Skeletal muscle cell (primary cell): ENCODE results near the gene SHISA9.

Source experiments
- DNase-seq: peaks from one replicate; pipeline ENCODE4 v3.0.0-alpha.2; 2010; ENCODE audit warnings: low read depth
- H3K4me3 ChIP-seq: 2 replicates; pipeline ENCODE4 v1.5.1; 2011; ENCODE audit warnings: low read depth, mild to moderate bottlenecking, control low read depth, low read length, moderate library complexity

Gene SHISA9

GRCh38 chr16:12936391-12936790, 35.0 kb downstream of the SHISA9 start:
- DNase-seq, result no peak
- no peak overlapping the region for H3K4me3 ChIP-seq

GRCh38 chr16:12941896-12942295, 40.5 kb downstream of the SHISA9 start:
- DNase-seq, result no peak

GRCh38 chr16:12942861-12943260, 41.5 kb downstream of the SHISA9 start:
- DNase-seq, result no peak
- H3K4me3 ChIP-seq, result no peak overlapping the region

More at GRCh38 chr16:12941896-12942295, 40.5 kb downstream of the SHISA9 start:
- H3K4me3 ChIP-seq, result no peak overlapping the region

- H3K4me3 ChIP-seq, result no peak overlapping the region
- no peak for DNase-seq
Measured at GRCh38 chr16:12944300-12944699, 42.9 kb downstream of the SHISA9 start.

GRCh38 chr16:12951392-12951791, 50.0 kb downstream of the SHISA9 start:
- H3K4me3 ChIP-seq, result no peak overlapping the region
- no peak for DNase-seq

GRCh38 chr16:12951976-12952375, 50.6 kb downstream of the SHISA9 start:
- DNase-seq, result no peak
- H3K4me3 ChIP-seq, result no peak overlapping the region

GRCh38 chr16:12958366-12958765, 57.0 kb downstream of the SHISA9 start:
- no peak overlapping the region for H3K4me3 ChIP-seq

GRCh38 chr16:12959072-12959471, 57.7 kb downstream of the SHISA9 start:
- no peak for DNase-seq
- H3K4me3 ChIP-seq, result no peak overlapping the region

More at GRCh38 chr16:12958366-12958765, 57.0 kb downstream of the SHISA9 start:
- DNase-seq, result no peak

GRCh38 chr16:12961626-12962025, 60.2 kb downstream of the SHISA9 start:
- H3K4me3 ChIP-seq, result no peak overlapping the region
- no peak for DNase-seq

GRCh38 chr16:12964461-12964860, 63.1 kb downstream of the SHISA9 start:
- DNase-seq, result no peak
- H3K4me3 ChIP-seq, result no peak overlapping the region

- no peak for DNase-seq
- H3K4me3 ChIP-seq, result no peak overlapping the region
Measured at GRCh38 chr16:12965274-12965804, 63.9 kb downstream of the SHISA9 start.

GRCh38 chr16:12971241-12971640, 69.8 kb downstream of the SHISA9 start:
- DNase-seq, result peak; percentile 71
- H3K4me3 ChIP-seq, result no peak overlapping the region

- no peak for DNase-seq
- H3K4me3 ChIP-seq, result no peak overlapping the region
Measured at GRCh38 chr16:12972246-12972645, 70.8 kb downstream of the SHISA9 start.

GRCh38 chr16:12975766-12976165, 74.4 kb downstream of the SHISA9 start:
- no peak overlapping the region for H3K4me3 ChIP-seq
- no peak for DNase-seq

GRCh38 chr16:12976496-12976895, 75.1 kb downstream of the SHISA9 start:
- no peak overlapping the region for H3K4me3 ChIP-seq
- DNase-seq, result no peak

GRCh38 chr16:12976936-12977335, 75.5 kb downstream of the SHISA9 start:
- no peak overlapping the region for H3K4me3 ChIP-seq
- DNase-seq, result no peak

GRCh38 chr16:12985516-12985915, 84.1 kb downstream of the SHISA9 start:
- no peak overlapping the region for H3K4me3 ChIP-seq
- DNase-seq, result no peak

- no peak for DNase-seq
- no peak overlapping the region for H3K4me3 ChIP-seq
Measured at GRCh38 chr16:12988071-12988470, 86.7 kb downstream of the SHISA9 start.

- DNase-seq, result no peak
- H3K4me3 ChIP-seq, result no peak overlapping the region
Measured at GRCh38 chr16:12992066-12992465, 90.7 kb downstream of the SHISA9 start.

GRCh38 chr16:12994402-12994801, 93.0 kb downstream of the SHISA9 start:
- no peak overlapping the region for H3K4me3 ChIP-seq
- no peak for DNase-seq

- no peak for DNase-seq
- no peak overlapping the region for H3K4me3 ChIP-seq
Measured at GRCh38 chr16:12995721-12996372, 94.4 kb downstream of the SHISA9 start.
